K562 (cell line): ENCODE data around the gene ZNF563.

Experiments
- EZH2 ChIP-seq: IDR thresholded peaks from 2 replicates; pipeline ENCODE4 v1.6.1; 2012; ENCODE audit warnings: low read depth, mild to moderate bottlenecking, inconsistent platforms, low read length, borderline replicate concordance
- POLR2A ChIP-seq: fragments of 450-650 bp; conservative IDR thresholded peaks from 2 replicates; pipeline ENCODE4 v1.6.1; 2016
- TF ChIP-seq, protein P1 (sequence below): fragments of 450-650 bp; conservative IDR thresholded peaks from 2 replicates; pipeline ENCODE4 v1.6.1; 2016; ENCODE audit warnings: missing genetic modification characterization, low read depth, mild to moderate bottlenecking, control low read depth, missing compliant biosample characterization

DNA sequence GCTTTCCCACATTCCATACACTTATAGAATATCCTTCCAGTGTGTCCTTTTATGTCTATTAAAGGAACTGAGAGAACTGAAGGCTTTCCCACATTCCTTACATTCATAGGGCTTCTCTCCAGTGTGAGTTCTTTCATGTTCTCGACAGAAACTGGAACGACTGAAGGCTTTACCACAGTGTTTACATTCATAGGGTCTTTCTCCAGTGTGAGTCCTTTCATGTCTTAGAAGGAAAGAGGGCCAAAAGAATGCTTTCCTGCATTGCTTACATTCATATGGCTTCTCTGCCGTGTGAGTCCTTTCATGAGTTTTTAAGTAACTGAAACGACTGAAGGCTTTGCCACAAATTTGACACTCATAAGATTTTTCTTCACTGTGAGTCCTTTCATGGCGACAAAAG lies 61.0 kb downstream of the ZNF563 start:
- no peak for TF ChIP-seq POLR2A
- TF ChIP-seq, protein P1, sequence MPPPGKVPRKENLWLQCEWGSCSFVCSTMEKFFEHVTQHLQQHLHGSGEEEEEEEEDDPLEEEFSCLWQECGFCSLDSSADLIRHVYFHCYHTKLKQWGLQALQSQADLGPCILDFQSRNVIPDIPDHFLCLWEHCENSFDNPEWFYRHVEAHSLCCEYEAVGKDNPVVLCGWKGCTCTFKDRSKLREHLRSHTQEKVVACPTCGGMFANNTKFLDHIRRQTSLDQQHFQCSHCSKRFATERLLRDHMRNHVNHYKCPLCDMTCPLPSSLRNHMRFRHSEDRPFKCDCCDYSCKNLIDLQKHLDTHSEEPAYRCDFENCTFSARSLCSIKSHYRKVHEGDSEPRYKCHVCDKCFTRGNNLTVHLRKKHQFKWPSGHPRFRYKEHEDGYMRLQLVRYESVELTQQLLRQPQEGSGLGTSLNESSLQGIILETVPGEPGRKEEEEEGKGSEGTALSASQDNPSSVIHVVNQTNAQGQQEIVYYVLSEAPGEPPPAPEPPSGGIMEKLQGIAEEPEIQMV (tag) = no peak
- no peak for TF ChIP-seq EZH2
